ENCODE results near the gene ABAT. TPM values are rescaled to one million over a fixed set of nuclear protein-coding genes. Genes with fewer than 3 reads are reported as not detected.

Gene ABAT
- total and polyA plus RNA-seq, 10 of the 15 experiments (the other 5 are each of a cell fraction or from before 2014, with no cell fraction given), result 1.0 to 10.6 (median 1.9) TPM

DNA sequence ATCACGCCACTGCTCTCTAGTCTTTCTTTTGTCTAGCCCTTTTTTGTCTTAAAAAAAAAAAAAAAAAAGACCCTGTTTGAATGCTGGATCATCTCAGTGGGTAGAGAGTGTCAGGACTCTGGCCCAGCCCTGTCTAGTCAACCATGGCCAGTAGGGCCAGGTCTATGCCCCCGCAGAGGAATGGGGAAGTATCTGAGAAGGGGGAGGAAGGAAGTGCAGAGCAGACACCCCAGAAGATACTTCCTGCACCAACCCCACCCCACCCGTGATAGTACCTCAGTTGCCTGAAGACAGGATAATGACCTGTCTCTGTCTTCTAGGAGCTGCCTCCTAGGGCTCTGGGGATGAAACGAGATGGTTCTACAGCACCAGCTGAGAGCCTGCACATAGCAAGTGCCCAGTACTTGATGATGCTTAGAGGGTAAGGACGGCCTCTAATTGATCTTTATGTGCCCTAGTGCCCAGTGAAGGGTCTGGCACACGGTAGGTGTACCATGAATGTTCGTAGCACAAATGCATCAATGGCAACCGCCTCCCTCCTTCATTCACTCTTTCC lies 55.4 kb downstream of the ABAT start (continued):
- TF ChIP-seq NRF1 (conservative IDR thresholded peaks at IDR 0.05; ENCODE audit: low read depth, low read length), result no peak
- TF ChIP-seq CREB1 (IDR thresholded peaks at IDR 0.05; ENCODE audit: low read depth), result no peak
- TF ChIP-seq RELA (IDR thresholded peaks at IDR 0.05; ENCODE audit: borderline replicate concordance, partially characterized antibody), result no peak
- no peak for TF ChIP-seq IRF4 (IDR thresholded peaks at IDR 0.05; ENCODE audit: low read depth, low read length)
- TF ChIP-seq SMAD5 (IDR thresholded peaks at IDR 0.05; ENCODE audit: low read depth), result no peak

DNA sequence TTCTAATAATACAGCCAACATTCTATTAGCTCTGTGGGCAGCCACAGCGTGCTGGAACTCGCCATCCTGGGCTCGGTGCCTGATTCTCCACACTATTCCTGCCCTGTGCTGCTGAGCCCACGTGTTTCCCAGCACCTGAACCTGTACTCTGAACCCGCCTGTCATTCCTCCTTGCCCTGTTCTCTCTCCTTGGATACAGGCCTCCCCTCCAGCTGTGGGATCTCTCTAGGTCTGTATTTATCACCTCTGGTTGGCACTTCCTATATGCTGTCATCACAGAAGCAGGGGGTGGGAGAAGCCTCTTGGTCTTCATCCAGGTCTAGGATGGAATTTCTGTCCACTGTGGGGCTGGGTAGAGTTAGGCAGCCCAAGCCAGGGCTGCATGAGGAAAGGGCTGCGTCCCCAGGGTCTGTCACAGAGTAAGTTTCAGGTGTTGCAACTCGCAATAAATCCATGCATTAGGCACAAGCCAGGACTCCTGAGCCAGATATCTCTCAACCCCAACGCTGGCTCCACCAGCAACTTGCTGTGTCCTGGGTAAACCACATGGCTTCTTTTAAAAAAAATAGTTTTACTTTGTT lies 56.0 kb downstream of the ABAT start:
- in situ Hi-C loops (cut with MboI), result loop anchor here (25.0 kb wide), 1 partner anchor 343 kb away; no protein-coding TSS in a partner anchor
- FAIRE-seq, result no peak
- DNase-seq (ENCODE audit: low read depth, low spot score), result no peak
- ChIA-PET CTCF (interaction anchor here (0.5 kb wide), 1 partner anchor 71 kb away, joined by 3 read pairs; no protein-coding TSS in a partner anchor), SMC1A (ENCODE audit: uncharacterized antibody, unreplicated experiment) (no interaction called here), POLR2A (no interaction called here), RAD21 (ENCODE audit: unreplicated experiment) (no interaction called here)
- H3K27me3 ChIP-seq (replicated peaks in 1 of 2; ENCODE audit: control insufficient read depth in 2 of 2, insufficient read depth in 2 of 2, low read length in 1 of 2), result no peaks in the 10 kb centered on the region
- H3K9ac ChIP-seq (ENCODE audit: control insufficient read depth, insufficient read depth, low read length), result no peak overlapping the region
- ATAC-seq, result no peak
- H3K79me2 ChIP-seq (ENCODE audit: control insufficient read depth, insufficient read depth, low read length), result no peaks in the 10 kb centered on the region
- no peak overlapping the region for H3K4me2 ChIP-seq (ENCODE audit: control insufficient read depth, insufficient read depth)
- WGBS (ENCODE audit: insufficient coverage, insufficient replicate concordance, low lambda C conversion rate, missing lambda C conversion rate), result 61% methylated on average over 8 of the region's 8 CpGs
- TF ChIP-seq POLR2AphosphoS5 (IDR thresholded peaks at IDR 0.05; ENCODE audit: low read length) (no peak), RCOR1 (conservative IDR thresholded peaks at IDR 0.05; ENCODE audit: low read depth, low read length) (no peak), MTA3 (IDR thresholded peaks at IDR 0.05; ENCODE audit: borderline replicate concordance, low read length) (no peak), RB1 (IDR thresholded peaks at IDR 0.05; ENCODE audit: borderline replicate concordance) (no peak)
- no peak overlapping the region for H2AFZ ChIP-seq (ENCODE audit: control insufficient read depth, low read depth, low read length)
- no peaks in the 10 kb centered on the region for H3K4me1 ChIP-seq (ENCODE audit: control insufficient read depth, insufficient read depth, low read length)
- no peaks in the 10 kb centered on the region for H3K36me3 ChIP-seq (ENCODE audit: control insufficient read depth in 2 of 2, insufficient read depth in 2 of 2, low read length in 1 of 2)
- H3K4me3 ChIP-seq, result no peak overlapping the region
- H3K27ac ChIP-seq (ENCODE audit: control insufficient read depth, insufficient read depth), result no peak overlapping the region
- intact Hi-C loops (cut with micrococcal nuclease; ENCODE audit: unreplicated experiment), result no loop called here
- H3K9me3 ChIP-seq (replicated peaks; ENCODE audit: control insufficient read depth, insufficient read depth, low read length), result no peaks in the 10 kb centered on the region
- BruUV-seq (replicated peaks), result no TSS peak
- H4K20me1 ChIP-seq (ENCODE audit: control insufficient read depth, insufficient read depth), result no peaks in the 10 kb centered on the region

Measured in GM12878 (cell line).